Measurements from ENCODE around the gene EPHB6.

The EPHB6 gene

GRCh38 chr7:142917447-142917846 lies 62.6 kb downstream of the EPHB6 start:
- in situ Hi-C loops (cut with HindIII; ENCODE audit: low pct_unique_long_range_greater_than_20kb, low sequenced_read_pairs), result no loop called here
- TF ChIP-seq JUND (IDR thresholded peaks at IDR 0.05; ENCODE audit: low read depth), result no peak
- no peak for DNase-seq (ENCODE audit: low read depth in 1 of 2, low spot score in 1 of 2)

GRCh38 chr7:142918901-142919300 lies 64.0 kb downstream of the EPHB6 start:
- in situ Hi-C loops (cut with HindIII; ENCODE audit: low pct_unique_long_range_greater_than_20kb, low sequenced_read_pairs), result no loop called here
- no peak for TF ChIP-seq JUND (IDR thresholded peaks at IDR 0.05; ENCODE audit: low read depth)
- DNase-seq (ENCODE audit: low read depth in 1 of 2, low spot score in 1 of 2), result no peak

GRCh38 chr7:142919656-142920055 lies 64.8 kb downstream of the EPHB6 start:
- TF ChIP-seq JUND (IDR thresholded peaks at IDR 0.05; ENCODE audit: low read depth), result no peak
- in situ Hi-C loops (cut with HindIII; ENCODE audit: low pct_unique_long_range_greater_than_20kb, low sequenced_read_pairs), result no loop called here
- no peak for DNase-seq (ENCODE audit: low read depth in 1 of 2, low spot score in 1 of 2)
